Activated naive CD4-positive, alpha-beta T cell (primary cell): ENCODE results near the gene F7.

Source experiments
- DNase-seq, 4 experiments: peaks; one replicate each; lab custom pipeline; 2025; lab: John Stamatoyannopoulos, UW

F7 gene

DNA sequence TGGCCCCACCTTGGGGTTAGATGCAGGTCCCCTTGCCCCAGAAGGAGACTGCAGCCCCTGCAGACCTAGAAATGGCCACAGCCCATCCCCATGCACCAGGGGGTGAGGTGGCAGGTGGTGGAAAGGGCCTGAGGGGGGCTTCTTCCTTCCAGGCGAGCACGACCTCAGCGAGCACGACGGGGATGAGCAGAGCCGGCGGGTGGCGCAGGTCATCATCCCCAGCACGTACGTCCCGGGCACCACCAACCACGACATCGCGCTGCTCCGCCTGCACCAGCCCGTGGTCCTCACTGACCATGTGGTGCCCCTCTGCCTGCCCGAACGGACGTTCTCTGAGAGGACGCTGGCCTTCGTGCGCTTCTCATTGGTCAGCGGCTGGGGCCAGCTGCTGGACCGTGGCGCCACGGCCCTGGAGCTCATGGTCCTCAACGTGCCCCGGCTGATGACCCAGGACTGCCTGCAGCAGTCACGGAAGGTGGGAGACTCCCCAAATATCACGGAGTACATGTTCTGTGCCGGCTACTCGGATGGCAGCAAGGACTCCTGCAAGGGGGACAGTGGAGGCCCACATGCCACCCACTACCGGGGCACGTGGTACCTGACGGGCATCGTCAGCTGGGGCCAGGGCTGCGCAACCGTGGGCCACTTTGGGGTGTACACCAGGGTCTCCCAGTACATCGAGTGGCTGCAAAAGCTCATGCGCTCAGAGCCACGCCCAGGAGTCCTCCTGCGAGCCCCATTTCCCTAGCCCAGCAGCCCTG is 12.8 kb downstream of the F7 start:
- DNase-seq: no peak

DNA sequence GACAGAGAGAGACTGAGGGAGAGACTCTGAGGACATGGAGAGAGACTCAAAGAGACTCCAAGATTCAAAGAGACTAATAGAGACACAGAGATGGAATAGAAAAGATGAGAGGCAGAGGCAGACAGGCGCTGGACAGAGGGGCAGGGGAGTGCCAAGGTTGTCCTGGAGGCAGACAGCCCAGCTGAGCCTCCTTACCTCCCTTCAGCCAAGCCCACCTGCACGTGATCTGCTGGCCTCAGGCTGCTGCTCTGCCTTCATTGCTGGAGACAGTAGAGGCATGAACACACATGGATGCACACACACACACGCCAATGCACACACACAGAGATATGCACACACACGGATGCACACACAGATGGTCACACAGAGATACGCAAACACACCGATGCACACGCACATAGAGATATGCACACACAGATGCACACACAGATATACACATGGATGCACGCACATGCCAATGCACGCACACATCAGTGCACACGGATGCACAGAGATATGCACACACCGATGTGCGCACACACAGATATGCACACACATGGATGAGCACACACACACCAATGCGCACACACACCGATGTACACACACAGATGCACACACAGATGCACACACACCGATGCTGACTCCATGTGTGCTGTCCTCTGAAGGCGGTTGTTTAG is 13.7 kb downstream of the F7 start:
- no peak for DNase-seq

DNA sequence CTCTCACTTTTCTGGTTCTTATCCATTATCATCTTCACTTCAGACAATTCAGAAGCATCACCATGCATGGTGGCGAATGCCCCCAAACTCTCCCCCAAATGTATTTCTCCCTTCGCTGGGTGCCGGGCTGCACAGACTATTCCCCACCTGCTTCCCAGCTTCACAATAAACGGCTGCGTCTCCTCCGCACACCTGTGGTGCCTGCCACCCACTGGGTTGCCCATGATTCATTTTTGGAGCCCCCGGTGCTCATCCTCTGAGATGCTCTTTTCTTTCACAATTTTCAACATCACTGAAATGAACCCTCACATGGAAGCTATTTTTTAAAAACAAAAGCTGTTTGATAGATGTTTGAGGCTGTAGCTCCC is 14.2 kb downstream of the F7 start:
- DNase-seq: no peak

DNA sequence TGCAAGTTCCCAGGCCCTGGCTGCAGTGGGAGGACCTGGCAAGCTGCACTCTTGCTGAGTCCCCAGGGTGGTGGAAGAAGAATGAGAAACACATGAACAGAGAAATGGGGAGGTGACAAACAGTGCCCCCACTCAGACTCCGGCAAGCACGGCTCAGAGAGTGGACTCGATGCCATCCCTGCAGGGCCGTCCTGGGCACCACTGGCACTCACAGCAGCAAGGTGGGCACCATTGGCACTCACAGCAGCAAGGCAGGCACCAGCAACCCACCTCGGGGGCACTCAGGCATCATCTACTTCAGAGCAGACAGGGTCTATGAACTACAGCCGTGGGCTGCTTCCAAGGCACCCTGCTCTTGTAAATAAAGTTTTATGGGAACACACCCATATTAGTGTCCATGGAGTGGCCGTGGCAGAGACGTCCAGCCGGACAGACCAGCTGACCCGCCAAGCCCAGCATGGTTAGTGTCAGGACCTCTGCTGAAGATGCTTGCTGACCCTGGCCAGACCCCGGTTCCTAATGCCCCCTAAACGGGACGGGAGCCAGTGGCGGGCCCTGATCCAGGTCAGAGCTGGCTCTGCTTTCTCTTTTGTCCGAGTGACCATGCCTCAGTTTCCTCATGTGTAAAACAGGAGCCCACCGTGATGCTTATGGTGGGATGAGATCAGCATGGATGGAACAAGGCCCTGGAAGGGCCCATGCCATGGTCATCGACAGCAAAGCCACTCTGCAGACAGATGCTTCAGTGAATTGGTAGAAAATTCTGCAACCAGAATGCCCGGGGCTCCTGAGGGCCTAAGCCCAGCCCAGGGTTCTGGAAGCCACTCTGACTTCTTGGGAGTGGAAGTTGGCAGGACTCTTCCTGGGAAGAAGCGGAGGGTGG is 14.9 kb downstream of the F7 start:
- no peak for DNase-seq

DNA sequence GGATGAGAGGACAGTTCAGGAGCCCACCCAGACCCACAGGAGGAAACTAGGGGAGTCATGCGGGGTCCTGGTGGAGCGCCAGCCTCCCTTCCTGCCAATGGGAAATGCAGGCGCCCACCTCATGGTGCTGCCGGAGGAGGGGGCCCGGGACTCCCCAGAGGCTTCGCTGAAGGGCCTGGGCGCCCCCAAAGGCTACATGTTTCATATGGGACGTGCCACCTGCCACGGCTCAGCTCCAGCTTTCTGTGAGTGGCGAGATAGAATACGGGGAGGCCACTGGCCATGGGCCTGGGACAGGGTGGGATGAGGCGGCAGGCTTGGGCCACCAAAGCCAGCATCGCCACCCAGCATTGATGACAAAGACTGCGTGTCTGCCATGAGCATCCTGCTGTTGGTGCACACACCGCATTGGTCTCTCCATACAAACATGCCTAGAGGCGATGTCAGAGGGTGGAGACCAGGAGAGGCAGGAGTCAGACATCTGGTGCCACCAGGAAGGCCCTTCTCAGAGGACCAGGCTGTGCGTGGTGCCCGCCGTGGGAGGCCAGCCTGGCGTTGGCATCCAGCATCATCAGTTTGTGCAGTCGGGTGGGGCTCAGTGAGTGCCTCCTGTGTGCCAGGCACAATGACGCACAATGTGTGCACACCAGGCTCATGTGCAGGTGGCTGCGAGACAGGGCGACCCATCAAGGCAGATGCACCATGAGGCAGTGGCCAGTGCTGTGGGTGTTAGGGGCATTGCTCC is 15.8 kb downstream of the F7 start:
- DNase-seq: no peak

DNA sequence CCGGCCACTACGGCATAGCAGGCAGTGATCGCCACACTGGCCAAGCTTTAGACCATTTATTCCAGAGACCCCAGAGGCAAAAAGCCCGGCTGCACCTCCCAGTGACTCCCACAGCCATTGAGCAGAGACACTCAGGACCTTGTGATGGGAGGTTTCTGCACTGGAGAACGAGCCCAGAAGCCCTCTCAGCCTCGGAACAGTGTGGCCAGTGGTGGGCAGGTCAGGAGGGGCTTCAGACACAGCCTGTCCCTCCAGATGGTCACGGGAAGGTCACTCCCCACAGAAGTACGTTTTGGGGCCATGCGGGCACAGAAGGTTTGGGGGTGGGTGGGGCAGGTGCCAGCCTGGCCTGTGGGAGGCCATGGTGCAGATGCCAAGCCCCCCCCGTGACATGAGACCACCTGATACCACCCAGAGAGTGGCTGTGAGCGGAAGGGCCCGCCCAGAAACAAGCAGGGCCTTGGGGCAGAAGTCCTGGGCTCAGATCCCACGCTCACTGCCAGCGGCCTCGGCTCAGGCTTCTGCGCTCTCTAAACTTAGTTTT is 16.4 kb downstream of the F7 start:
- no peak for DNase-seq

DNA sequence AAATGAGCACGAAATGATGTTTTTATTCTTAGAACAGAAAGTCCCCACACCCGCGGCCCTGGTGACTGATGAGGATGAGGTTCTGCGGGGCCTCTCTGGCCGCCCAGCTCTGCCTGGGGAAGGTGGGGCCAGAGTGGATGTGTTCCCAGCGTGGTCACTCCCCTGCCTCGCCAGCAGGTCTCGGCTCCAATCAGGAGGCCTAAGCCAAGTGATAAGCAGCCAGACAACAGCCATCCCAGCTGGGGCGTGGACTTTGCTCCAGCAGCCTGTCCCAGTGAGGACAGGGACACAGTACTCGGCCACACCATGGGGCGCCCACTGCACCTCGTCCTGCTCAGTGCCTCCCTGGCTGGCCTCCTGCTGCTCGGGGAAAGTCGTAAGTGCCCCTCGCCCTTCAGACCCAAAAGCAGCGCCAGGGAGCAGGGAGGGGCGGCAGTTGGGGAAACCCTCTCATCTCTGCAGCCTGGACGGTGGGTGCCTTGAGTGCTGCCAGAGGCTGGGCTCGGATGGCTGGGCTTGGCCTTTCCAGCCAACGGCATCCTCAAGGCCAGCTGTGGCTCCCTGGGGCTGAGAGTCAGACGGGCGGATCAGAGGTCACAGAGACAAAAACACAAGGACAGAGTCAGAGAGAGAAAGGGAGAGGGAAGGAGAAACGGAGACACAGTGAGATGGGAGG is 17.1 kb downstream of the F7 start, which contains the start of gene F10:
Gene F10, plus strand, starts transcription at position 250 of the 676 bp plus-strand sequence. Its CDS starts 57 bp downstream, at position 307.
- no peak for DNase-seq

DNA sequence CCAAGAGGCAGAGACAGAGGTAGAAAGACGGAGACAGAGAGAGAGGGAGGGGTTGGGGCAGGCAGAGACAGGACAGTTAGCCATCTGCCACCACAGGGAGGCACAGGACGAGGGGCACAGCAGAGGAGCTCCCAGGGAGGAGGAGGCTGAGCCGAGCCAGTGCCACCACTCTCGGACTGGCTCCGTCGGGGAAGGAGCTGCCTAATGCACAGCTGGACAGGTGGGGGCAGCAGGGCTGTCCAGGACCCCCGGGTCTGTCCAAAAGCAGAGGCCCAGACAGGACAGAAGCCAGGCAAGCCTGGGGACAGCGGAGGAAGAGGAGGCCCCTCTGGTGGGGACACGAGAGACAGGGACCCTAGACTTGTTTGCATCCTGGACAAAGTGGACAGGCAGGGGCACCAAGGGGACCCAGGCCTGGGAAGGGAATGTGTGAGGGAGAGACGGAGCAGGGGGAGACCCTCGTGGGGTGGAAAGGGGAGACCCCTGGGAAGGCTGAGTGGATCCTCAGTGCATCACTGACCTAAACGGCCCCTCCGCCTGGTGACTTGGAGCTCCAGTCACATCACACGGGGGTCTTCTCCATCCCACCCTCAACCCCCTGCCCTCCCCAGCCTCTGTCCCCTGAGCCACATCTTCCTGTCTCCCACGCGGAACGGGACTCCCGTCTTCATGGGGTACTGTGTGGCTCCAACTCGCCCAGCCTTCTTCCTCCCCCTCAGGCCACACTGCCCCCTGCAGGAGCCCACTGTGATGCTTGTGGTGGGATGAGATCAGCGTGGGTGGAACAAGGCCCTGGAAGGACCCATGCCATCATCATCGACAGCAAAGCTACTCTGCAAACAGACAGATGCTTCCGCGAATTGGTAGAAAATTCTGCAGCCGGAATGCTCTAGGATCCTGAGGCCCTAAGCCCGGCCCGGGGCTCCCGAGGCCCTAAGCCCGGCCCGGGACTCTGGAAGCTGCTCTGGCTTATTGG is 17.9 kb downstream of the F7 start:
- DNase-seq: no peak

DNA sequence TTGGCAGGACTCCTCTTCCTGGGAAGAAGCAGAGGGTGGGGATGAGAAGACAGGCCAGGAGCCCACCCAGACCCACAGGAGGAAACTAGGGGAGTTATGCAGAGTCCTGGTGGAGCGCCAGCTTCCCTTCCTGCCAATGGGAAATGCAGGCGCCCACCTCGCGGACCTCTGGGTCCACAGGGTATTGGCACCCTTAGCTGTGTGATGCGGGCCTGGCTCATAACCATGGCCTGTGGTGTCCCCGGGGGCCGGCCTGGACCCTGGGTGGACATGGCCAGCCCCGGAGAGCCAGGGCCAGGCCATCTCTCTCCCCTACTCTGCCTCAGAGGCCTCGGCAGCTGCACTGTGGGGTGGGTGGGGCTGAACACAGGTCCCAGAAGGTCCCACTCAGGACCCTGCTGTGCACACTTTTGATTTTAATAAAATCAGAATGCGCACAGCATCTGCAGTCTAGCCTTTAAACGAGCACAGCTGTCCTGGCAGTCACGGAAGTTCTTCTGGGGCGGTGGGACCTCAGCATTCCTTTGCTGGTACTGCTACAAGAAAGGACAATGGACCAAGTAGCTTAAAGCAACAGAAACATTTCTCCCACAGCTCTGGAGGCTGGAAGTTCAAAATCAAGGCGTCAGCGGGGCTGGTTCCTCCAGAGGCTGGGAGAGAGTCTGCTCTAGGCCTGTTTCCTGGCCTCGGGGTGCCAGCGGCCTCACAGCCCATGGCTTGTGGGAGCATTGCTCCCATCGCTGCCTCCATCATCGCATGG is 18.8 kb downstream of the F7 start:
- DNase-seq: no peak

DNA sequence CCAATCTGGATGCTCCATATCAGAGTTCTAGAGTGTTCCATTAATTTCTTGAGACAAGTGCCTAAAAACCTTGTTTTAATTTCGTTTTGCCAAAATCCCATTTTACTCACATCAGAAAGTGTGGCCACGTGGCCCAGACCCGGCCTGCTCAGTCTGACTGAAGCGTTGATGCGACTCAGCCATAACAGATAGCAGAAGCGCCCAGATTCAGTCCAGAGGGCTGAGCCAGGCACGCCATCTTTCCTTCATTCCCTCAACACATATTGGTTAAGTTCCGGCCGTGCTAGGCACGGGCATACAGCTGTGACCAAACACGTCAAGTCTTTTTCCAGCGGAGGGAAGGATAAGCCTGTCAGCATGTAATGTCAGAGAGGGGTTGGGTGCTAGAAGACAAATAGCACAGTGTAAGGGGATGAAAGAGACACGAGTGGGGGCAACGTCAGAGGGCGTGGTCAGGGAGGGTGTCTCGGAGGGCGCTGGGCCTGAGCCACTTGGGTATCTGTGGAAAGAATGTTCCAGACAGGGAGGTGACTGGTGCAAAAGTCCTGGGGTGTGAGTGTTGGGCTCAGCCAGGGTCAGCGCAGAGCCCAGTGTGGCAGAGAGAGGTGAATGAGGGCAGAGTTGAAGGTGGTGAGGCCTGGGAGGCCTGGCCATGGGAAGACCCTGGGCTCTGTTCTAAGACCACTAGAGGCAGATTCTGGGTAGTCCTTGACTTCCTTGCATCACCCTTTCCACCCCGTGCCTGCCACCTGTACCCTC is 20.1 kb downstream of the F7 start:
- DNase-seq: no peak

DNA sequence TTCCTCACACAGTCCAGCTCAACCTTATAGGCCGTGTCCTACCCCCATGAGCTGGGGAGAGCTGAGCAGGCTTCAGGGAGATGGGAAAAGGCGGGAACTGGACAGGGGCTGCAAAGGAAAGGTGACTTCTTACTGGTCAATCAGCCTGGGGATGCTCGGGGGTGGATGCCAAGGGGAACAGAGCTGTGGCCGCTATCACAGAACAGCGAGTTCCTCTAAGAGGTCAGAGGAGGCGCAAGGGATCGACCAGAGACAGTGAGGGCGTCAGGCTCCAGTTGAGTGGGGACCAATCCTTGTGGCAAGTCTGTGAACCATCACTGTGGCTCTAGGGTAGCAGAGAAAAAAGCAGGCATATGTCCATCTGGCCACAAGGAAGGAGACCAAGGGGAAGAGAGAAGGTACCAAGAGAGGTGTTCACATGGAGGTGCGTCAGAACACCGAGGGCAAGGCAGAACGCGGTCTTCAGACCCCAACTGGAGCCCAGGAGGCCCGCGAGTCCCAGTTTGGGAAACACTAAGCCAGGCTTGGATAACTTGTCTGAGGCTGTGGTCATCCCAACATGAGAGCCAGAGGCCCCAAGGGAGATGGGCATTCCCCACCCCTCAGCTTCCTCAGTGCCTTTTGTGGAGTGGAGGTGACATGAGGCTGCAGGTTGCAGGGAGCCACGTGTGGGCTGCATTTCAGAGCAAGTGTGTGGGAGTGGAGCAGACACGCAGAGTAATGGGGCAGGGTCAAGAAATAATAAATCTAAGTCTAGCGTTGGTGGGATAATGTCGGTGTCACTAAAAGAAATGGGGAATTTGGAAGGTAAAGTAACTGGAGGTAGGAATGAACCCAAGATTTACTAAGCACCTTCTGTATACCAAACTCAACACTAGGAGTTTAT is 20.9 kb downstream of the F7 start:
- no peak for DNase-seq

DNA sequence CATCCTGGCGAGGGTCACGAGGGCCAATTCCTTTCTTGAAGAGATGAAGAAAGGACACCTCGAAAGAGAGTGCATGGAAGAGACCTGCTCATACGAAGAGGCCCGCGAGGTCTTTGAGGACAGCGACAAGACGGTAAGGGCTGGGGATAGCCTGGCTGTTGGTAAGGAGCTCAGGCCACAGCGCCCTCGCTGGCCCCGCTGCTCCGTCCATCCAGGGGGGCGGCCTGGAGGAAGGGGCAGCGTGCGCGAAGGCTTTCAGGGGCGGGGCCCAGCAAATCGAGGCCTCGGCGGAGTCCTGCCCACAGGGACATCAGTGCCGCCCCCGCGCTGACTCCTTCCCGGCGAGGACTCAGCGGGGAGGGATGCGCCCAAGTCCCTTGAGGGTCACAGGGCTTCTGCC is 23.9 kb downstream of the F7 start:
- DNase-seq: no peak

DNA sequence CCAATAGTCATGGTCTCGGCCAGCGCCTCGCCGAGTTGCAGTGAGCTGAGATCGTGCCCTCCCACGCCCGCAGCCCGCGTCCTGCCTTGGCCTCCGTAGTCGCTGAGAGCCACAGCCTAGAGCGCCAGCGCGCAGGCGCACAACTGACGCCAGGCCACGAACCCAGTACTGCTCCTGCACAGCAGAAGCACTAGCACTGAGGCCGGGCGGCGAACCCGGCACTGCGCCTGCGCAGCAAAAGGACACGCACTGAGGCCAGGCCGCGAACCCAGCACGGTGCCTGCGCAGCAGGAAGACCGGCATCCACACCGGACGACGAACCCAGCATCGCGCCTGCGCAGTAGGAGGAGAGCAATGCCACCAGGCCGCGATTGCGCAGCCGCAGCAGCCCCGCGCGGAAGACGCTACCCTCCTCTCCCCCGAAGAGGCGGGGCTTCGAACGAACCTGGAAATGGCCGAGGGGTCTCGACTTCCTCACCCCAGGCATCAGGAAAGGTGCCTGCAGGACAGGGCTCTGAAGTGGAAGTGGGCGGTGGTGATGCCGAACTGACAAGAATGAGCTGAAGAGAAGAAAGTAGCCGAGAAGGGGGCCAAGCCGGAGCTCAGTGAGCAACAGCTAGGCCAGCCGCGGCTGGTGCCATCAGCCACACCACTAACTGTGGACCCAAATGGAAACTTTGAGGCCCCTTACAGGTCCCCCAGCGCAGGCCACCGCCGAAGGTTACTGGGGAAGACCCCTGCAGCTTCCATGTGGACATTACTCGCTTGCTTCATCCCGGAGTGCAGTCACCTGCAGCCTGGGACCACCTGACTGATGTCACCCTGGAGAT is 24.5 kb downstream of the F7 start:
- no peak for DNase-seq

DNA sequence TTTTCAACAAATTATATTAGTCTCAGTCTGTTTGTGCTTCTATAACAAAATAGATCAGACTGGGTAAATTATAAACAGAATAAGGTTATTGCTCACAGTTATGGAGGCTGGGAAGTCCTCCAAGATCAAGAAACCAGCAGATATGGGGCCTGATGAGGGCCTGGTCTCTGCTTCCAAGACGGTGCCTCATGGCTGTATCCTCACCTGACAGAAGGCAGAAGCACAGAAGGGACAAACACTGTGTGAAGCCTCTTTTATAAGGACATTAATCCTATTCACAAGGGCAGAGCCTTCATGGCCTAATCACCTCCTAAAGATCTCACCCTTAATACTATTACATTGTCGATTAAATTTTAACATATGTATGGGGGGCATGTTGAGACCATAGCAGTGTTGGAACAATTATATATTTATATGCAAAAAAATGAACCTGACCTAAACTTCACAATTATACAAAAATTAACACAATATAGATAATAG is 29.7 kb downstream of the F7 start:
- DNase-seq: no peak

DNA sequence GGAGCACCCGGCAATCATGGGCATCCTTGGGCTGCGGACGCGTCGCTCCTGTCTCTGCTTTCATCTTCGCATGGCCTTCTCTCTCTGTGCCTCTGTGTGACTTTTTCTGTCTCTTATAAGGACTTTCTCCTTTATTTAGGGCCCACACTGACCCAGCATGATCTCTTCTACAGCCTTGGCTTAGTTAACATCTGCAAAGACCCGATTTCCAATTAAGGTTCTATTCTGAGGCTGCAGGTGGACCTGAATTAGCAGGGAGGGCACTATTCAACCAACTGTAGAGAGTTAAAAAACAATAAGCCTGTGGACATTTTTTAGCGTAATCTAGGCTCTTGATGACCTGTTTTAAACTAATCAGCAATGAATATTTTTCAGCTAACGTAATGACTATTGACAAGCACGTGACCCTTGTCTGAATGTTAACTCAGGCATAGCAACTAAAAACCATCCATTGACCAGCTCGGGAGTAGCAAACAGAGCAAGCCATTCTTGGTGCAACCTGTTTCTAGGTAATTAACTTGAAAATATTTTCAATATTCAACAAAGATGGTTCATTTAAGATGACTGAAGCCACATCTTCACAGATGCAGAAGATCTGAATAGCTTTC is 32.2 kb downstream of the F7 start:
- DNase-seq: no peak
